Measurements from ENCODE around the gene CCDC69.
"Not testable (repeated sequence)": the region's sequence is repeated elsewhere in the genome, so short reads cannot be mapped to it uniquely, and the experiment has no call there.

Gene CCDC69

DNA sequence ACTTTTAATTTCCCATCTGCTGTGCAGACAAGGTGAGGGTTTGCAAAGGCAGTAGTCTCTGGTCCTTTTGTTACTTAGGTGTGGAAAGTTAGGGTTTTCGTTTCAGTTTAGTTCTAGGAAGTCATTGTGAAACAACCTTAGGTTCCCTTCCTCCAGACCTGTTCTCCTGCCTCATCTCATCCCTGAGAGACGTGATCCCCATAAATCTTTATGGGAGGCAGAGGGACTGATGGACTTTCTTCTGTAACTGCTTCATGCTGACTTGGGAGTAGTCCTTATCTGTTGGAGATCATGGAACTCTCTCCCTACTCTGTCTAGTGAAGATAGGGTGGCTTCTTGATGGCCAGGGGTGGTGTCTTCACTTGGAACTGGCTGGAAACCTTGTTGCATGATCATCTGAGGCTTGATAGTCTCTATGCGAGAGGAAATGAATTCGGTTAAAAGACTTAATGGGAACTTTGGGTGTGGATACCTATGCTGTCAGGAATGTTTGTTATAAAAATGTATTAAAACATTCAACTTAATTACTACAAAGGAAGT lies 21.9 kb upstream of the CCDC69 start:
- DNase-seq (ENCODE audit: low read depth): no peak

DNA sequence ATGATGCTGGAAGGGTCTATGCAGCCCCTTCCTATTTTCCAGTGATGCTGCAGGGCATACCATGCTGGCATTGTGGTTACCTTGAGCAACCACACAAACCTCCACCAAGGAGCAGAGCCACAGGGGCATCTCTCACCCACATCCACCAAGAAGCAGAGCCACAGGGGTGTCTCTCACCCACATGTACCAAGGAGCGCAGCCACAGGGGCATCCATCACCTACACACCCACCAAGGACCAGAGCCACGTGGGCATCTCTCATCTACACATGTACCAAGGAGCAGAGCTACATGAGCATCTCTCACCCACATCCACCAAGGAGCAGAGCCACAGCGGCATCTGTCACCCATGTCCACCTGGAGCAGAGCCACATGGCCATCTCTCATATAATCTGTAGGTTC lies 20.3 kb upstream of the CCDC69 start:
- no peak for DNase-seq (ENCODE audit: low read depth)

GRCh38 chr5:151243564-151243963 lies 19.7 kb upstream of the CCDC69 start:
- DNase-seq (ENCODE audit: low read depth): no peak

GRCh38 chr5:151243127-151243526 lies 19.2 kb upstream of the CCDC69 start:
- no peak for DNase-seq (ENCODE audit: low read depth)

- no peak for DNase-seq (ENCODE audit: low read depth)
These were observed 17.2 kb upstream of the CCDC69 start for GRCh38 chr5:151240924-151241635.

DNA sequence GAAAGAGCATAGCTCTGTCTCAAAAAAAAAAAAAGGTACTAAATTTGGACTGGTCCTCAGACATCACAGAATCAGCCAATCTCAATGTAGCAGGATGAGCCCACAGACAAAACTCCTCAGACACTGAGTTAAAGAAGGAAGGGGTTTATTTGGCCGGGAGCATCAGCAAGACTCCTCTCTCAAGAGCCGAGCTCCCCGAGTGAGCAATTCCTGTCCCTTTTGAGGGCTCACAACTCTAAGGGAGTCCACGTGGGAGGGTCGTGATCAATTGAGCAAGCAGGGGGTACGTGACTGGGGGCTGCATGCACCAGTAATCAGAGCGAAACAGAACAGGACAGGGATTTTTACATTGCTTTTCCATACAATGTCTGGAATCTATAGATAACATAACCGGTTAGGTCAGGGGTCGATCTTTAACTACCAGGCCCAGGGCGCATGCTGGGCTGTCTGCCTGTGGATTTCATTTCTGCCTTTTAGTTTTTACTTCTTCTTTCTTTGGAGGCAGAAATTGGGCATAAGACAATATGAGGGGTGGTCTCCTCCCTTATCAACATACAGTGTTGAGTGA lies 16.5 kb upstream of the CCDC69 start:
- DNase-seq (ENCODE audit: low read depth): not testable (repeated sequence)

DNA sequence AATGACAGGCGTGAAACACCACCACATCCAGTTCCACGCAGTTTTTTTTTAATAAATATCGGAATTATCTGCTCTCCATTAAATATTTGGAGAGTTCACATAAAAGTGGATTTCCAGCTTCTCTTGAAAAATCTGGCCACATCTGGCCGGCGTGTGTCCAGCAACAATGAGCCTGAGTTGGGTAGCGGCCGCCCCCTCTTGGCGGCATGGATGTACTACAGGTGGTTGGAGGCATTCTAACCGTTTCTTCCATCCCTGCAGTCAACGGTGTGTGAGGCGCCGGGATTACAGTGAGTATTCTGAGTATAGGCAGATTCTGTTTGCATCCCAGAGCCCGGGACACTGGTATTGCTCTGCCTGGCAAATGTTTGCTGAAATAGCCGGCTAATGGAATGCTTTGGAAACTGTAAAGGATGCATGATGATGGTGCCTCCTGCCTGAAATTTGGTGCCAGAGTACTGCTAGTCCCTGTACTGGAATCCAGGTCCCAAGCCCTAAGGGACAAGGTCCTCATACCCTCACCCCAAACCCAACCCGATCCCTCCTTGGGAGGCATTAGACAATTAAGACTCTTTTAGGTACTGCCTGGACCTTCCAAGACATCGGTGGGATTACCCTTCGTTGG lies 15.5 kb upstream of the CCDC69 start:
- no peak for DNase-seq (ENCODE audit: low read depth)

GRCh38 chr5:151238303-151238741 lies 14.4 kb upstream of the CCDC69 start:
- DNase-seq (ENCODE audit: low read depth): no peak

DNA sequence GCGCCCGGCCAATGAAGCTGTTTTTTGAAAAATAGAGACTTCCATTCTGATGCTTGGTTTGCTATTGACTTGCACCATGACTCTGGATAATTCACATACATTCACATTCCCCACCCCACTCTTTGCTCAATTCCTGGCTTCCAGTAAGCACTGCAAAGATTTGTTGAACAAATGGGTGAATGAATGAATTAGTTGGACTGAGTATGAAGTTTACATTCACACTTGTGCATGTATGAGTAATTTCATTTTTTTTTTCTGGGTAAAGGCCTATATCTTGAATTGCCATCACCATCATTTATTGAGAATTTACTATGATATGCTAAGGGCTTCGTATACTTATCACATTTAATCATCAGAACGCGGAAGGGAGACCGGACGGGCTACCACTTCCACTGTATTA lies 13.8 kb upstream of the CCDC69 start:
- no peak for DNase-seq (ENCODE audit: low read depth)

DNA sequence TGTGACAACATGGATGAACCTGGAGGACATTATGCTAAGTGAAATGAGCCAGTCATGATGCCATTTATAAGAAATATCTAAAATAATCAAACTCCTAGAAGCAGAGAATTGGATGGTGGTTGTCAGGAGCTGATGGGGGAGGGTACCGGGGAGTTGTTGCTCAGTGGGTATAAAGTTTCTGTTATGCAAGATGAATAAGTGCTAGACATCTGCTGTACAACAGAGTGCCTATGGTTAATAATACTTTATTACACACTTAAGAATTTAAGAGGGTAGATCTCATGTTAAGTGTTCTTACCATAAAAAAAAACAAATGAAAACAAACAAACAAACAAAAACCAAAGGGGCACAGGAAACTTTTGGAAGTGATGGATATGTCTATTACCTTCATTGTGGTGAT lies 13.0 kb upstream of the CCDC69 start:
- no peak for DNase-seq (ENCODE audit: low read depth)

DNA sequence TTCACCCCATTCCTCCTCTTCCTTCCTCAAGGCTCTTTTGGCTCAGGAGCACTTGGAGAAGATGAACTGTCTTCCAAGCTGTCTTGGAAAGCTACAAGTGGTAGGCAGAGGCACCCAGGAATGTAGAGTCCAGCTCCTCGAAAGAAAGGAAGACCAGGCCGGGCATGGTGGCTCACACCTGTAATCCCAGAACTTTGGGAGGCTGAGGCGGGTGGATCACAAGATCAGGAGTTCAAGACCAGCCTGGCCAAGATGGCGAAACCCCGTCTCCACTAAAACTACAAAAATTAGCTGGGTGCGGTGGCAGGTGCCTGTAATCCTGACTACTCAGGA lies 11.3 kb upstream of the CCDC69 start:
- DNase-seq (ENCODE audit: low read depth): not testable (repeated sequence)

- no peak for DNase-seq (ENCODE audit: low read depth)
These were observed 10.8 kb upstream of the CCDC69 start for GRCh38 chr5:151234476-151235238.

- no peak for DNase-seq (ENCODE audit: low read depth)
These were observed 9.8 kb upstream of the CCDC69 start for GRCh38 chr5:151233616-151234085.

DNA sequence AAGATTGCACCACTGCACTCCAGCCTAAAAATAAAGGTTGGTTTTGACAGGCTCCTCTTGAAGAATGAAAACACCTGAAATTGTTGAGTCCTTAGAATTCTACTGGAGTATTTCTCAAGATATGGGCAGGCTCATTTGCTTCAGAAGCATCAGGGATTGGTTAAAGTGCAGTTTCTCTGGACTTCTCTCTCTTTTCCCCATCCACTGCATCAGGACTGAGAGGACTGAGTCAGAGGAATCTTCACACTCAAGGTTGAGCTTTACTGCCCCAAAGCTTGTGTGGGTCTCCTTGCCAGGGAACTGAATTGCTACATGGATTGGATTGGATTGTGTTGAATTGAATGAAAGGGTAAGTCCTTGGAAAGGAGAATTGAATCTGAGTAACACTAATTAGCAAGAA lies 7.5 kb upstream of the CCDC69 start:
- no peak for DNase-seq (ENCODE audit: low read depth)

DNA sequence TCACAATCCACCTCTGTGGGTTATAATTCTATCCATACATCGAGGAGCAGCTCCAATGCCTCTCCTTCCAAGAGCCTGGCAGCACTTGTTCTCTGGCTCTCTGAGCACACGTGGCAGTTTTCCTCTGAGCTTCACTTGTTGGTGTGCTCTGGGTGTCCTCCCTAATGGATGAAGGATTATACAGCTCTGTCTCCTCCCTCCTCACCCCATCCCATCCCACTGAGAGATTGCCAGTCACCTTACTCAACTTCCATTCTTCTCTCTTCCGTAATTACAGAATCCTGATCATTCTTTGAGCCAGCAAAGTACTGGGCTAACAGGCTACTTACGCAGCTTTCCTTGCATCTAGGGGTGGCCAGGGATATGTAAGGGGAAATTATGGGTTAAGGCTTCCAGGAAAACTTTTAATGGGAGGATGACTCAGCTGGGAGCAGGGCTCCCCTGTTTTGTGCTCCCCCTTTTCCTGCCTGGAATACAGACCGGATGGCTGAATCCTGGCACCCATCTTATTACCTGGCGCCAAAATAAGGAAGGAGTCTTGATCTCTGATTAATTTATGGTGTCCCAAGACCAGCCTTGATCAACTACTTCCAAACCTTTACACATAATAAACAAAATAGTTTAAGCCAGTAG lies 6.3 kb upstream of the CCDC69 start:
- DNase-seq (ENCODE audit: low read depth): no peak

DNA sequence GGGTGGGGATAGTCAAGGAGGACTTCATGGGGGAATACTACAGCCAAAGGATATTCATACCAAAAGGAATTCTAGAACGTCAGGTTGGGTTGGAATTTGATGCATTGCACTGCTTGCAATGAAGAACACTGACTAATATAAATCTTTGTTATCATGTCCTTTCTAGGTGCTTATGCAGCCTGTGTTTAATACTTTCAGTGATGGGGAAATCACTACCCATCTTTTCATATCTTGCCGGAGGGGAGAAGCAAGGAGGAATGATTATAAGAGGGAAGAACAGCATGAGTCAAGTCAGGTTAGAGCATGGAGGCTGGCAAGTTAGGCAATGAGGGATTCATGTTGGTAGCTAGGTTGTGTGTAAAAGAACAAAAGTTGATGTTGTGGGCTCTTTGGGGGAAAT lies 5.1 kb upstream of the CCDC69 start:
- no peak for DNase-seq (ENCODE audit: low read depth)

DNA sequence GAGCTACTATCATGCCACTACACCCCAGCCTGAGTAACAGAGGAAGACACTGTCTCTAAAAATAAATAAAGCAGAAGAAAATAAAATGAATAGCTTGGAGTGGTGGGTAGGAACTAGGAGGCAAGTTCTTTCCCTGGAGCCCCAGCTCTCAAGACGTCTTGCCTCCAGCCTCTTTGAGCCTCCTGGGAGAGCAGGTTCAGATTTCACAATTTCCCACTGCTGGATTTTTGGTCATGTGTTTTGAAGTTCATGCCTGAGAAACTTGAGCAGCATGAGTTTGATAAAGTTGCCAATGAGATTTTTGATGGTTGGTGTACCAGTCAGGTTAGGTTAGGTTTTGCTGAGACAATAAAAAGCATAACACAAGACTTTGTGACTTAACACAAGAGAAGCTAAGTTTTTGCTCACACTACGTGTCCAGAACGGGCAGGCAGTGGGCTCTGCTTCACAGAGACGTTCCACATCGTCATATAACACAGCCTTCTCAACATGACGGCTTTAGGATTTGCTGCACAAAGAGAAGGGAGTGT lies 4.1 kb upstream of the CCDC69 start:
- DNase-seq (ENCODE audit: low read depth): no peak

DNA sequence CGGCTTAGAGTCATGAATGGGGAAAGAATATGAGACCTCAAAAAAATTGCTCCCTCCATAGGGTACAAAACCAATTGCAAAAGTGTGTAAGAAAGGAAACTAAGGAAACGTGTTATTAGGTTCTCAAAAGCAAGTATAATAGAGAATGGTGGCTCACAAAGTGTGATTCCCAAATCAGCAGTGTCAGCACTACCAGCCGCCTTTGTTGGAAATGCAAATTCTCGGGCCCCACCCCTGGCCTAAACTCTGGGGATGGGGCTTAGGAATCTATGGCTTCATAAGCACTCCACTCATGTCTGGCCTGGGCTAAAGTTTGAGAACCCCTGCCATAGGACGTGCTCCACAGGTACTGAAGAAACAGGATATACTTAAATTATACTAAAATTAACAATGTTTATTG lies 1.6 kb upstream of the CCDC69 start:
- DNase-seq (ENCODE audit: low read depth): no peak

DNA sequence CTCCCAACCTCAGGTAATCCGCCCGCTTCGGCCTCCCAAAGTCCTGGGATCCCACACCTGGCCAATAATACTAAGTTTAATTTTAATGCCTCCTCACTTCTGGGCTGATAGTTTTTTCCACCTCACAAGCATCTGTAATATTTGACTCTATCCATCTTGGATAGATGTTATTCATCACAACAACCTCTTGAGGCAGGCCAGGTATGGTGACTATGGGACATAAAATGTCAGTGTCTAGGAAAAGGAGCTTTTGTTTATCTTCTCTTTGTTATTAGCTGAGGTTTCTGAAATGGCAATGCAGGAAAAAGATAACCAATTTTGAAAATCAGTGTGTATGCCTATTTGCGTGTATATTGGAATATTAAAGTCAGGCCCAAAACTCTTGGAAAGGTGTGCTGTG lies 1.2 kb upstream of the CCDC69 start:
- DNase-seq (ENCODE audit: low read depth): no peak

DNA sequence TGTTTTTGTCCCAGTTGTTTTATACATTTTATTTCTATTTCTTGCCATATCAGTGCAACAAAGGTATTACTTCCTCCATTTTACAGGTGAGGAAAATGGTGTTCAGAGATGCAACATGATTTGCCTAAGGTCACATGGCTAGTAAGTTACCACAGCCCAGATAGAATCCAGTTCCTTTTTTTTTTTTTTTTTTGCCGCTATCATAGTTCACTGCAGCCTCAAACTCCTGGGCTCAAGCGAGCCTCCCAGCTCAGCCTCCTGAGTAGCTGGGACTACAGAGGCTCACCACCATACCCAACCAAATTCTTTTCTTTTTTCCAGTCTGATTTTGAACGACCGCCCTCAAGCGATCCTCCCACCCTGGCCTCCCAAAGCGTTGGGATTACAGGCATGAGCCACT lies 480 bp upstream of the CCDC69 start:
- DNase-seq (ENCODE audit: low read depth): no peak

DNA sequence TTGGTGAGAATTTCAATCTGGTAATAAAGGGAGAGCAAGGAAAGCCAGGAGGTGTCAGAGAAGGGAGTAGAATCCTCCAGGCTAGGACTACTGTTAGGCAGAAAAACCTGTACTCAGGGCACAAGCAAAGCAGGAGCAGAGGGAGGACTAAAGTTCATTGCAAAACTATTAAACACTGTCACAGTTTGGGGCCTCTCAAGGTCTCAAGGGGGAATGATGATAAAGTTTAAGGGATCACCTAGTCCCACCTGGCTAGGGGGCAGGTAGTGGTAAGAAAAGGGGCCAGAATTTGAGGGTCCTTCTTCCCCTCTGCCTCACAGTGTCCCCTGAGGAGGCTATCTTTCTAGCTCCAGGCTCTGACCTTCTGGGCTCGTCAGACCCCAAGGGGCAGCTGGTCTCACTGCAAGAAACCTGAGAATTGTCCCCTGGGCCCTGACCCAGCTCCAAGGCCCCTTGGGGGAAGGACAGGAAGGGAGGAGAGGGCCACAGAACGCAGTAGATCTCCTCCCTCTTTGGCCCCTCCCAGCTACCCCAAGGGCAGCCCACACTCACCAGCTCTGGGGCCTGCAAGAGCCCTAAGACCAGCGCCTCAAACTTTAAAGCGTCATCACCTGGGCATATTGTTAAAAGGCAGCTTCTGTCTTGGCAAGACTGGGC lies 974 bp downstream of the CCDC69 start:
- no peak for DNase-seq (ENCODE audit: low read depth)

Data from non-pigmented ciliary epithelial cell (primary cell).